Dermis microvascular lymphatic vessel endothelial cell (primary cell): ENCODE measurements around the gene IGSF8. TPM values are rescaled to one million over a fixed set of nuclear protein-coding genes. Genes with fewer than 3 reads are reported as not detected.

Source experiments
- DNase-seq, 2 donors: peaks; one replicate each; pipeline versions ENCODE4 v3.0.0 to v3.0.0-alpha.2; 2010; ENCODE audit warnings: low read depth in 2 of 2
- total RNA-seq: library from RNA; depleted of rRNA; stranded (reverse); fragments of >200 nt; gene quantifications from 2 replicates; pipeline ENCODE4 v1.2.1, GENCODE V29; 2014

Gene IGSF8
- total RNA-seq, 1 donor from 2014 or later = 5.6 TPM

DNA sequence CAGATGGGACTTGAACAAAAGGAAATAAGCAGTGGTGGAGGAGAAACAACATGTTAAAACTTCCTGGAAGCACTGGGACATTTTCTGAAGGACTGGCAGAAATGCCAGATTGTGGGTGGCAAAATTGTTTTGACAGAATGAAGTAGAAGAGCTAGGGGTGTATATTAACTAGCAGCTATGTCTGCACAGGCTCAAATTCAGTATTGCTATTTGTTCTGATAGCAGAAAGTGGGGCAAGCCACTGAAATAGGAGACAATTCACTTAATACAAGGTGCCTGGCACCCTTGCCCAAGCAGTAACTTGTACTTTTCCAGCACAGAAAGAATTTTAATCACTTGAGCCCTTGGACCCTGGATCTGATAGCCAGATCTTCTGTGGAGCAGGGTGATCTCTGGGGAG, 54.9 kb downstream of the IGSF8 start:
- DNase-seq = no peak

Other genes with a start within 250 kb of the IGSF8 start
- not detected in 2 replicates for gene VSIG8, start 236.0 kb downstream of the IGSF8 start, total RNA-seq
- 0.13 and 0.51 TPM in 2 replicates for gene CFAP45, start 198.5 kb downstream of the IGSF8 start, total RNA-seq
- 136 and 182 TPM in 2 replicates for gene TAGLN2, start 173.1 kb downstream of the IGSF8 start, total RNA-seq
- not detected in 2 replicates for gene IGSF9, start 153.0 kb downstream of the IGSF8 start, total RNA-seq
- gene SLAMF9, start 144.4 kb downstream of the IGSF8 start, total RNA-seq = not detected in 2 replicates
- 2.3 and 3.5 TPM in 2 replicates for gene PIGM, start 66.6 kb downstream of the IGSF8 start, total RNA-seq
- gene KCNJ10, start 28.5 kb downstream of the IGSF8 start, total RNA-seq = not detected in 2 replicates
- not detected in 2 replicates for gene KCNJ9, start 17.1 kb downstream of the IGSF8 start, total RNA-seq
- gene ATP1A2, start 17.1 kb upstream of the IGSF8 start, total RNA-seq = not detected in 2 replicates
- gene ATP1A4, start 53.0 kb upstream of the IGSF8 start, total RNA-seq = not detected in 2 replicates
- not detected in 2 replicates for gene CASQ1, start 92.0 kb upstream of the IGSF8 start, total RNA-seq
- gene PEA15, start 106.8 kb upstream of the IGSF8 start, total RNA-seq = 38.9 and 83.1 TPM in 2 replicates
- gene DCAF8, start 163.9 kb upstream of the IGSF8 start, total RNA-seq = 62.1 and 73.6 TPM in 2 replicates
- gene PEX19, start 186.5 kb upstream of the IGSF8 start, total RNA-seq = 24.9 and 29.3 TPM in 2 replicates
- 214 and 248 TPM in 2 replicates for gene COPA, start 244.6 kb upstream of the IGSF8 start, total RNA-seq
- 50.7 and 80.0 TPM in 2 replicates for gene NCSTN, start 244.8 kb upstream of the IGSF8 start, total RNA-seq